IPS-NIHi7 (cell line): ENCODE data around the gene APBA2.

Source experiments
- DNase-seq: peaks from one replicate; pipeline ENCODE4 v3.0.0; 2012; ENCODE audit warnings: mixed read lengths; ENCODE audit errors: extremely low spot score

The APBA2 gene

GRCh38 chr15:28915041-28915810 lies 29.5 kb downstream of the APBA2 start:
- DNase-seq: no peak

GRCh38 chr15:28915935-28916334 lies 30.2 kb downstream of the APBA2 start:
- DNase-seq: no peak

- no peak for DNase-seq
These were observed 32.0 kb downstream of the APBA2 start for GRCh38 chr15:28917791-28918140.

GRCh38 chr15:28918141-28918983 lies 32.6 kb downstream of the APBA2 start:
- peak; percentile 92 for DNase-seq

GRCh38 chr15:28919201-28919635 lies 33.4 kb downstream of the APBA2 start:
- no peak for DNase-seq

GRCh38 chr15:28919679-28920655 lies 34.2 kb downstream of the APBA2 start:
- no peak for DNase-seq

- no peak for DNase-seq
These were observed 35.1 kb downstream of the APBA2 start for GRCh38 chr15:28920781-28921331.

- no peak for DNase-seq
These were observed 35.6 kb downstream of the APBA2 start for GRCh38 chr15:28921336-28921735.

GRCh38 chr15:28921919-28922706 lies 36.3 kb downstream of the APBA2 start:
- DNase-seq: peak; percentile 74

- DNase-seq: no peak
These were observed 36.9 kb downstream of the APBA2 start for GRCh38 chr15:28922707-28923012.

- no peak for DNase-seq
These were observed 38.0 kb downstream of the APBA2 start for GRCh38 chr15:28923726-28924280.

- DNase-seq: no peak
These were observed 41.3 kb downstream of the APBA2 start for GRCh38 chr15:28927043-28927442.

- DNase-seq: no peak
These were observed 43.4 kb downstream of the APBA2 start for GRCh38 chr15:28929200-28929599.

GRCh38 chr15:28930011-28930410 lies 44.2 kb downstream of the APBA2 start:
- DNase-seq: no peak

GRCh38 chr15:28930476-28931291 lies 44.9 kb downstream of the APBA2 start:
- no peak for DNase-seq

- no peak for DNase-seq
These were observed 46.1 kb downstream of the APBA2 start for GRCh38 chr15:28931828-28932227.

GRCh38 chr15:28932361-28932760 lies 46.6 kb downstream of the APBA2 start:
- DNase-seq: no peak

- no peak for DNase-seq
These were observed 48.1 kb downstream of the APBA2 start for GRCh38 chr15:28933710-28934445.

- no peak for DNase-seq
These were observed 48.9 kb downstream of the APBA2 start for GRCh38 chr15:28934645-28935044.
